ENCODE measurements around the gene EFCAB6.

GRCh38 chr22:43516996-43517635 lies 295.0 kb downstream of the EFCAB6 start:
- TF ChIP-seq, protein P1, sequence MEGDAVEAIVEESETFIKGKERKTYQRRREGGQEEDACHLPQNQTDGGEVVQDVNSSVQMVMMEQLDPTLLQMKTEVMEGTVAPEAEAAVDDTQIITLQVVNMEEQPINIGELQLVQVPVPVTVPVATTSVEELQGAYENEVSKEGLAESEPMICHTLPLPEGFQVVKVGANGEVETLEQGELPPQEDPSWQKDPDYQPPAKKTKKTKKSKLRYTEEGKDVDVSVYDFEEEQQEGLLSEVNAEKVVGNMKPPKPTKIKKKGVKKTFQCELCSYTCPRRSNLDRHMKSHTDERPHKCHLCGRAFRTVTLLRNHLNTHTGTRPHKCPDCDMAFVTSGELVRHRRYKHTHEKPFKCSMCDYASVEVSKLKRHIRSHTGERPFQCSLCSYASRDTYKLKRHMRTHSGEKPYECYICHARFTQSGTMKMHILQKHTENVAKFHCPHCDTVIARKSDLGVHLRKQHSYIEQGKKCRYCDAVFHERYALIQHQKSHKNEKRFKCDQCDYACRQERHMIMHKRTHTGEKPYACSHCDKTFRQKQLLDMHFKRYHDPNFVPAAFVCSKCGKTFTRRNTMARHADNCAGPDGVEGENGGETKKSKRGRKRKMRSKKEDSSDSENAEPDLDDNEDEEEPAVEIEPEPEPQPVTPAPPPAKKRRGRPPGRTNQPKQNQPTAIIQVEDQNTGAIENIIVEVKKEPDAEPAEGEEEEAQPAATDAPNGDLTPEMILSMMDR (IDR thresholded peaks at IDR 0.05 in 8 of 11, conservative IDR thresholded peaks at IDR 0.05 in 3 of 11) = no peak
- no peak for TF ChIP-seq POLR2A (IDR thresholded peaks at IDR 0.05)
